GM18517 (cell line): ENCODE results near the gene PPP2R1A.
"Not testable (repeated sequence)": the region's sequence is repeated elsewhere in the genome, so short reads cannot be mapped to it uniquely, and the experiment has no call there.

Experiments used
- ATAC-seq: cut with Tn5 transposase; IDR thresholded peaks from one replicate; pipeline ENCODE4 v1.9.1; 2021; ENCODE audit warnings: mild to moderate bottlenecking, moderate library complexity; ENCODE audit not compliant: unreplicated experiment

The PPP2R1A gene

GRCh38 chr19:52200044-52200443 is 10.2 kb downstream of the PPP2R1A start:
- no peak for ATAC-seq

- ATAC-seq = not testable (repeated sequence)
Observed at GRCh38 chr19:52200755-52201391, 11.0 kb downstream of the PPP2R1A start.

- ATAC-seq = no peak
Observed at GRCh38 chr19:52206481-52206880, 16.6 kb downstream of the PPP2R1A start.

- ATAC-seq = no peak
Observed at GRCh38 chr19:52211203-52211602, 21.4 kb downstream of the PPP2R1A start.

GRCh38 chr19:52211926-52212571 is 22.2 kb downstream of the PPP2R1A start:
- ATAC-seq = no peak

GRCh38 chr19:52212572-52213255 is 22.9 kb downstream of the PPP2R1A start:
- no peak for ATAC-seq

GRCh38 chr19:52214241-52214640 is 24.4 kb downstream of the PPP2R1A start:
- ATAC-seq = no peak

- ATAC-seq = no peak
Observed at GRCh38 chr19:52216401-52216800, 26.5 kb downstream of the PPP2R1A start.

- ATAC-seq = no peak
Observed at GRCh38 chr19:52217576-52217975, 27.7 kb downstream of the PPP2R1A start.

- no peak for ATAC-seq
Observed at GRCh38 chr19:52219611-52220010, 29.8 kb downstream of the PPP2R1A start.

- no peak for ATAC-seq
Observed at GRCh38 chr19:52221031-52221430, 31.2 kb downstream of the PPP2R1A start.

- no peak for ATAC-seq
Observed at GRCh38 chr19:52221831-52222375, 32.1 kb downstream of the PPP2R1A start.

- no peak for ATAC-seq
Observed at GRCh38 chr19:52224211-52224610, 34.4 kb downstream of the PPP2R1A start.

GRCh38 chr19:52226652-52227051 is 36.8 kb downstream of the PPP2R1A start:
- ATAC-seq = no peak

GRCh38 chr19:52227196-52227940 is 37.5 kb downstream of the PPP2R1A start:
- no peak for ATAC-seq

GRCh38 chr19:52227980-52228379 is 38.1 kb downstream of the PPP2R1A start:
- ATAC-seq = no peak

- no peak for ATAC-seq
Observed at GRCh38 chr19:52229524-52229923, 39.7 kb downstream of the PPP2R1A start.

- ATAC-seq = no peak
Observed at GRCh38 chr19:52230685-52231084, 40.8 kb downstream of the PPP2R1A start.

- ATAC-seq = no peak
Observed at GRCh38 chr19:52231154-52231910, 41.5 kb downstream of the PPP2R1A start.

GRCh38 chr19:52234406-52234805 is 44.6 kb downstream of the PPP2R1A start:
- ATAC-seq = no peak
